Transverse colon (tissue), 3 donors: ENCODE measurements around the gene LRIG1.

ENCODE experiments used
- EP300 ChIP-seq: sonication (generic); formaldehyde crosslinking; IDR thresholded peaks from one replicate; pipeline ENCODE4 v1.6.1; 2017; ENCODE audit warnings: antibody characterized with exemption, low read depth
- TF ChIP-seq, protein P1 (sequence below), 5 experiments: fragments of 200-600 bp in 3 of 5; fragments of 450-650 bp in 2 of 5; sonication (generic) in 3 of 5; IDR thresholded peaks; 1 replicate in 2 of 5; 2 replicates in 3 of 5; pipeline ENCODE4 v1.5.1; 2016 to 2017; ENCODE audit warnings: antibody characterized with exemption in 5 of 5, inconsistent platforms in 3 of 5, mild to moderate bottlenecking in 2 of 5, moderate library complexity in 1 of 5

DNA sequence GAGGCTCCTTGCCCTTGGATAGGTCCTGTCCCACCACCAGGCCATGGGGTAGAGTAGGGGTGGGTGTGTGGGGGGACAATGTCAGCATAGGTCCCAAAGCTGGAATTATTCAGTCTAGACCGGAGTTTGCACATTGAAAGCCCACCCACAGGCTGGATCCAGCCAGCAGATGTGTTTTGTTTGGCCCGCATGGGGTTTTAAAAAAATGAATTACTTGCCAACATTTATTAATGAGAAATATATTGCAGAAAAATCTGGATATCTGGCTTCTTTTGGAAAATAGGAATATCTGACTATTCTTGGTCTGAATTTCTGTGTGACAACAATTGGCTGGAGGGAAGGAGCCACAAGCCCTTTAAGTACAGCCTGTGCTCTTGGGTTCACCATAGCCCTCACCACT, 17.3 kb upstream of the LRIG1 start:
- TF ChIP-seq, protein P1, sequence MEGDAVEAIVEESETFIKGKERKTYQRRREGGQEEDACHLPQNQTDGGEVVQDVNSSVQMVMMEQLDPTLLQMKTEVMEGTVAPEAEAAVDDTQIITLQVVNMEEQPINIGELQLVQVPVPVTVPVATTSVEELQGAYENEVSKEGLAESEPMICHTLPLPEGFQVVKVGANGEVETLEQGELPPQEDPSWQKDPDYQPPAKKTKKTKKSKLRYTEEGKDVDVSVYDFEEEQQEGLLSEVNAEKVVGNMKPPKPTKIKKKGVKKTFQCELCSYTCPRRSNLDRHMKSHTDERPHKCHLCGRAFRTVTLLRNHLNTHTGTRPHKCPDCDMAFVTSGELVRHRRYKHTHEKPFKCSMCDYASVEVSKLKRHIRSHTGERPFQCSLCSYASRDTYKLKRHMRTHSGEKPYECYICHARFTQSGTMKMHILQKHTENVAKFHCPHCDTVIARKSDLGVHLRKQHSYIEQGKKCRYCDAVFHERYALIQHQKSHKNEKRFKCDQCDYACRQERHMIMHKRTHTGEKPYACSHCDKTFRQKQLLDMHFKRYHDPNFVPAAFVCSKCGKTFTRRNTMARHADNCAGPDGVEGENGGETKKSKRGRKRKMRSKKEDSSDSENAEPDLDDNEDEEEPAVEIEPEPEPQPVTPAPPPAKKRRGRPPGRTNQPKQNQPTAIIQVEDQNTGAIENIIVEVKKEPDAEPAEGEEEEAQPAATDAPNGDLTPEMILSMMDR (IDR thresholded peaks at IDR 0.05): no peak
- no peak for TF ChIP-seq EP300
